LNCAP (cell line): Measurements from ENCODE around the gene WNK1.

Experiments used
- TF ChIP-seq, protein P1 (sequence below): fragments of 450-650 bp; IDR thresholded peaks from 2 replicates; pipeline ENCODE4 v1.5.1; 2017; ENCODE audit warnings: mild to moderate bottlenecking

The WNK1 gene

DNA sequence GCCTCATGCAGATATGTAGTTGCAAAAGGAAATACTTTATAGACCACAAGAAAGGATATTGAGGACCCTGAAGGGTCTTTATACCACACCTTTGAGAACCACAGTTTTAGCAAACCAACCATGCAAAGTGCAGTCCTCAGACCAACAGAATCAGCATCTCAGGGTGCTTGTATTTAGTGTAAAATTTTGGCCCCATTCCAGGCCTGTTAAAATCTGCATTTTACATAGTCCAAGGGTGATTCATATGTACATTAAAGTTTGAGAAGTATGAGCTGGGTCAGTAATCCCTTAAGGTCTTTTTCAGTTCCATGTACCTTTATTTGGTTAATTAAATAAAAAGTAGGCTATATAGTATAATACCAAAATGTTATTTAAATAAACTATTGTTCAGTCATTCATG lies 91.2 kb downstream of the WNK1 start:
- TF ChIP-seq, protein P1, sequence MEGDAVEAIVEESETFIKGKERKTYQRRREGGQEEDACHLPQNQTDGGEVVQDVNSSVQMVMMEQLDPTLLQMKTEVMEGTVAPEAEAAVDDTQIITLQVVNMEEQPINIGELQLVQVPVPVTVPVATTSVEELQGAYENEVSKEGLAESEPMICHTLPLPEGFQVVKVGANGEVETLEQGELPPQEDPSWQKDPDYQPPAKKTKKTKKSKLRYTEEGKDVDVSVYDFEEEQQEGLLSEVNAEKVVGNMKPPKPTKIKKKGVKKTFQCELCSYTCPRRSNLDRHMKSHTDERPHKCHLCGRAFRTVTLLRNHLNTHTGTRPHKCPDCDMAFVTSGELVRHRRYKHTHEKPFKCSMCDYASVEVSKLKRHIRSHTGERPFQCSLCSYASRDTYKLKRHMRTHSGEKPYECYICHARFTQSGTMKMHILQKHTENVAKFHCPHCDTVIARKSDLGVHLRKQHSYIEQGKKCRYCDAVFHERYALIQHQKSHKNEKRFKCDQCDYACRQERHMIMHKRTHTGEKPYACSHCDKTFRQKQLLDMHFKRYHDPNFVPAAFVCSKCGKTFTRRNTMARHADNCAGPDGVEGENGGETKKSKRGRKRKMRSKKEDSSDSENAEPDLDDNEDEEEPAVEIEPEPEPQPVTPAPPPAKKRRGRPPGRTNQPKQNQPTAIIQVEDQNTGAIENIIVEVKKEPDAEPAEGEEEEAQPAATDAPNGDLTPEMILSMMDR: no peak

DNA sequence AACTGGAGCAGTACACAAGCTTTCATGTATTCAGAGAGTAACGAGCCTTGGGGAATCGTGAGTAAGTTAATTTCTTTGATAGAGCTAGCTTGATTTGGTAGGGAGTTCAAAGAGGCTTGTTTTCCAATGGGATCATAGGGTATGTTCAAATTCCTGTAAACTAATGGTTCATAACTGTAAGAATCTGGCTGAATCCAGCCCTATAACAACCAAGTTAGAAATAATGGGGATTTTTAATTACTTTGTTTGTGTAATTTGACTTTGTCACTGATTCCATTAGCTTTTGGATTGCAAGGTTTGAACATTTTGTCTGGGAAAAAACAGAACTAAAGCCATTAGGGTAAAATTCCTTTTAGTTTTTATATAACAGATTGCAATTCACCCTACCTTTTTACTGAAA lies 94.0 kb downstream of the WNK1 start:
- TF ChIP-seq, protein P1: no peak

DNA sequence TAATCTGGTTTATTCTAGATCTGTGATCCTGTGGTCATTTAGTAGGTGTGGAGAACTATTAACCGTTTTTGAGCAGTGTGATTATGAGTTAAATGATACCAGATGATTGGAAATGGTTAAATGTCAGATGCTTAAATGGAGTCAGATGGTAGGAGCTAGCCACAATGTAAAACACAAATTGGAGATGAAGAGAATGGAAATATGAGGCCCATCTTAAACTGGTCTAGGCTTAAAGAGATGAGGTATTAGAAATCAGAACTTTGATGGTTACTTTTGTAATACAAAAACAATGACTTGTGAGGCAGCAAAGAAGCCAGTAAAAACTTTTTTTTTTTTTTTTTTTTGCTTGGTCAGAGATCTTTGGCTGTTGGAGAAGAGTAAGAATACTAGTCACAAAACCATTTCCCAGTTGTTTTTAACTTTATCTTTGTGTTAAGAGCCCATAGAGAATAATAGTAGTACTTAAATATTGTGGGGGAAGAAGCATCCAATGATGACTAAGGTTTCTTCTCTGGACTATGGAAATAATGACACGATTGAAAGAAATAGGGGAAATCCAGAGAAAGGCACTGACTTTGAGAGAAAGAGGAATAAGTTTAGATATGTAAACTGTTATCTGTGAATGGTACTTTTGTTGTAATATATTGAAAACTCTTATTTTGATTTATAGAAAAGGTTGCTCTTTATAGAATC lies 95.9 kb downstream of the WNK1 start:
- TF ChIP-seq, protein P1: no peak

DNA sequence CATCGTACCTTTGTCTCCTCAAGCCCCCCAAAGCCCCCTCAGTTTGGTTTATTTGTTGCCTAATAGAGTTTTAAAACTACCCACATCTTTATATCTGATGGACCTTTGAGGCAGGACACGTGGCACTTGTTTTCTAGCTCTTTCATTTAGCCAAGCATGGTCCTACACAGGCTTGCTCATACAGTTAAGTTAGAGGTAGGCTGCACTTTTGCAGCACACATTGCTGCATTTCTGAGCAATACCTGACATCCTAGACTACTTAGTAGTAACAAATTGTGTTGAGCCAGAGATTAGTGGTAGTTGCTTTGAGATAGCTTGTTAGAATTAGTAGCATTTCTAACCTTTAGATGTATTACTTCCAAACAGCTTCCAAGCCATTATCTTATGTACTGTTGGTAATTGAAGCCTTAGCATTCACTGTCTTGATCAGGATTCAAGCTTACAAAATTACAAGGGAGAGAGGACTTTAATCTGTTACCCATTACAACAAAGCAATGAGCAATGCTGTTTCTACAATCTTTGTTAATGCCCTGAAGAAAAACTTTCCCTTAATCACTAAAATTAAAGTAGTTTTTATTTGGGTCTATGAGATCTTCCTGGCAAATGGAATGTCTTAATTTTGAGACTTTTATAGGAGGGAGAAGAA lies 96.6 kb downstream of the WNK1 start:
- TF ChIP-seq, protein P1: no peak

DNA sequence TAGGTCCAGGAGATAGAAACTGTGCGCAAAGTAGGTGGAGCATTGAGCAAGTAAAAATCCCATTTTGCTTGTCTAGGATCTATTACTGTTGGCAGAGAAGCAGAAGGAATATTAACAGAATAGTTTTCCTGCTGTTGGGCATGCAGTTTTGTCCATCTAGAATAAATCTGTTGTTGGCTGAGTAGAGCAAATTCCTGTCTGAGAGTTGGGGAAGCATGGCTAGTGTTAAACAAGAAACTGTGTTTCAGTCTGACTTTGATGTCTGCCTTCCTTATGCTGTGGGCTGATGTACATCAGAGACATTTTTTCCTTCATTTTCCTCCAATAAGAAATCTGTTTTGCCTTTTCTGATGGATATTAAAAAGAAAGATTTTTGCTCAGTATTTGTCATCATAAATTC lies 99.0 kb downstream of the WNK1 start:
- TF ChIP-seq, protein P1: no peak

DNA sequence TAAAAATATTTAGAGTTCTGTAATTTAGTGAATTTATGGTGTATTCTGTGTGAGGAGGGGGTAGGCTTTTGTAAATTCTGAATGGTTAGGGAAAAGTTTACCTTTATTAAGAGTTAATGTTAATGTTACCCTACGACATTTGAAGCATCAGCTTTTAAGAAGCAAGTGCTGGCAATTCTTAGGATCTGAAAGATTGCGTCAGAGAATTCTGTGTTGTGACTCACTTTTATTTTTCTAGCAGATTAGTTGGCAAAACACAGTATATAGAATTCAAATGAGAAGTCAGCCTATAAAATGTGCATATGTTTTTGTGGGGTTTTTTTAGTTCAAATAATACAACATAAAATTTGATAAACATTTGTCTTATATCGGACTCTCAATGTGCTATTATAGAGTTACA lies 99.5 kb downstream of the WNK1 start:
- TF ChIP-seq, protein P1: no peak

DNA sequence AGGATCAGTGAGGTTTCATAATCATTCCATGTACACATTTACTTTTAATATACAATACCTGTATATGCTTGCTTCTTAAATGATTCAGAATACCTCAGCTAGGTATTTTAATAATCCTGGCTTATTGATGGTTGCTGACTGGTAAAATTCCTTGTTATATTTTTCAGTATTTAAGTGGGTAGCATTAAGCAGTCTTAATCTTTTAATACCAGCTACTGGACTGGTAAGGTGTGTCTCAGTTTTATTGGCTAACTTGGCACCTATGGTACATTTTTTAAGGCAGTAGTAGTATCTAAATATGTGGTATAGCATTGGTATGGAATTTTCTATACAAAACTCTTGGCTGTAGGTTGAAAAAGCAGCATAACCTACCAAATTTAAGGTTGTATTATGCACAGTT lies 100.5 kb downstream of the WNK1 start:
- TF ChIP-seq, protein P1: no peak
